ENCODE data around the gene NFKBIB. TPM values are rescaled to one million over a fixed set of nuclear protein-coding genes. Genes with fewer than 3 reads are reported as not detected.

The NFKBIB gene
- total and polyA plus RNA-seq, 2 of the 13 experiments (the other 11 are each of a cell fraction or from before 2014, with no cell fraction given), result 8.6 to 14.9 TPM

- peak; percentile 15 for TF ChIP-seq ZNF407 (CRISPR knock-in tag; IDR thresholded peaks at IDR 0.05; ENCODE audit: not compliant biosample characterization)
- TF ChIP-seq ARID4A (CRISPR knock-in tag; IDR thresholded peaks at IDR 0.05; ENCODE audit: borderline replicate concordance), result no peak
- no peak for TF ChIP-seq ZNF557 (CRISPR knock-in tag; IDR thresholded peaks at IDR 0.05)
- TF ChIP-seq ZNF503 (CRISPR knock-in tag; IDR thresholded peaks at IDR 0.05), result no peak
- TF ChIP-seq ZNF232 (CRISPR knock-in tag; IDR thresholded peaks at IDR 0.05; ENCODE audit: borderline replicate concordance), result 0 out of 2 replicates have a peak, but pooled peaks have one; percentile 33
- TF ChIP-seq ZNF18 (CRISPR knock-in tag; IDR thresholded peaks at IDR 0.05; ENCODE audit: insufficient replicate concordance), result peak; percentile 12
- no peak for TF ChIP-seq RFXANK (CRISPR knock-in tag; IDR thresholded peaks at IDR 0.05)
- TF ChIP-seq ATF2 (CRISPR knock-in tag; IDR thresholded peaks at IDR 0.05), result no peak
Measured at GRCh38 chr19:38852231-38853044, 47.3 kb upstream of the NFKBIB start (continued).
